ENCODE results near the gene MSRB1. TPM values are rescaled to one million over a fixed set of nuclear protein-coding genes. Genes with fewer than 3 reads are reported as not detected.

The MSRB1 gene
- total and polyA plus RNA-seq, 2 of the 8 experiments (the other 6 are each of a cell fraction or from before 2014, with no cell fraction given) = 28.2 to 51.4 TPM

GRCh38 chr16:1966460-1966859, 23.5 kb upstream of the MSRB1 start, which contains the start of gene RNF151:
Gene RNF151 (plus strand): TSS chr16:1966856. CDS start chr16:1966882, 26 bp downstream.
- Histone ChIP-seq H3K4me2 (ENCODE audit: insufficient read depth in 1 of 2, low read depth in 2 of 2, low read length in 2 of 2) (peak within 1 kb of the TSS; percentile 86 to 98), H3K23ac (ENCODE audit: insufficient read length) (no peak within 1 kb of the TSS), H3K18ac (ENCODE audit: extremely low read depth, low read length) (no peak within 1 kb of the TSS), H4K5ac (ENCODE audit: insufficient read length, low read depth, low read length) (no peak within 1 kb of the TSS), H3K23me2 (ENCODE audit: low read depth, low read length) (peaks cover 18% of the 10 kb centered on the region), H3K4ac (replicated peaks; ENCODE audit: insufficient read length, low read depth, low read length) (no peak within 1 kb of the TSS), H3K27ac (ENCODE audit: low read depth, low read length) (no peak within 1 kb of the TSS), H4K91ac (replicated peaks; ENCODE audit: insufficient read length, low read length) (no peak within 1 kb of the TSS), H2BK15ac (ENCODE audit: low read length) (no peak within 1 kb of the TSS), H3K79me1 (ENCODE audit: low read depth, low read length) (peaks cover 13% of the 10 kb centered on the region), H2AFZ (ENCODE audit: low read length) (no peak within 1 kb of the TSS), H4K8ac (ENCODE audit: extremely low read depth, insufficient read depth, low read length) (peak within 1 kb of the TSS; percentile 20; the same call in 1 of the 2 replicates), H4K20me1 (replicated peaks in 1 of 2; ENCODE audit: control insufficient read depth in 1 of 2, insufficient read depth in 2 of 2, low read length in 2 of 2) (peaks cover 12 to 15% of the 10 kb centered on the region in 2 experiments), H3K36me3 (ENCODE audit: control insufficient read depth in 2 of 4, insufficient read depth in 4 of 4, low read length in 3 of 4) (peaks cover 17 to 28% (median 24%) of the 10 kb centered on the region in 4 experiments), H3K9ac (replicated peaks in 1 of 4; ENCODE audit: extremely low read depth in 1 of 4, low read depth in 3 of 4, low read length in 3 of 4) (peak within 1 kb of the TSS in 3 of 4 experiments; percentile 73 to 97 (median 90); a peak in 3 of 7 replicates), H2BK5ac (ENCODE audit: low read depth, low read length) (no peak within 1 kb of the TSS), H2BK20ac (ENCODE audit: low read length) (no peak within 1 kb of the TSS), H3K27me3 (replicated peaks in 1 of 4; ENCODE audit: control insufficient read depth in 3 of 4, extremely low read depth in 1 of 4, insufficient read depth in 3 of 4, low read length in 3 of 4) (no peaks in the 10 kb centered on the region), H3K4me3 (ENCODE audit: extremely low read depth in 1 of 4, insufficient read depth in 2 of 4, low read depth in 3 of 4, low read length in 4 of 4) (peak within 1 kb of the TSS; percentile 98 to 99 (median 98)), H3K56ac (replicated peaks; ENCODE audit: insufficient read length, low read depth, low read length) (no peak within 1 kb of the TSS), H3K79me2 (ENCODE audit: control insufficient read depth in 1 of 2, insufficient read depth in 2 of 2, low read length in 2 of 2) (peaks cover 10 to 30% of the 10 kb centered on the region in 2 experiments), H2BK12ac (ENCODE audit: low read depth, low read length) (no peak within 1 kb of the TSS), H3K9me3 (ENCODE audit: insufficient read depth in 2 of 2, low read depth in 1 of 2, low read length in 1 of 2) (no peaks in the 10 kb centered on the region), H2AK5ac (ENCODE audit: low read depth, low read length) (no peak within 1 kb of the TSS), H2BK120ac (replicated peaks; ENCODE audit: low read depth, low read length) (no peak within 1 kb of the TSS), H3K4me1 (replicated peaks in 1 of 4; ENCODE audit: control insufficient read depth in 3 of 4, insufficient read depth in 4 of 4, low read length in 3 of 4) (peaks cover 0 to 16% (median 5%) of the 10 kb centered on the region in 4 experiments; a peak in 5 of 7 replicates), H3K14ac (ENCODE audit: insufficient read length) (no peak within 1 kb of the TSS)
- FAIRE-seq (no peak), DNase-seq (ENCODE audit: low read depth in 1 of 2, low spot score in 2 of 2) (no peak)
- no peak for TF ChIP-seq RAD21 (IDR thresholded peaks at IDR 0.05 in 1 of 2, conservative IDR thresholded peaks at IDR 0.05 in 1 of 2; ENCODE audit: low read depth in 2 of 2, low read length in 2 of 2)
- POLR2A ChIA-PET (ENCODE audit: partially characterized antibody) = interaction anchor here (0.7 to 19.8 kb wide), 18 partner anchors 8 to 818 kb away, joined by 3 to 736 read pairs (median 16); partner anchors contain the start of genes EME2, FAHD1, GFER and HAGH
- WGBS, 2 experiments (ENCODE audit: extremely low coverage in 1 of 2, insufficient coverage in 1 of 2, insufficient read length in 1 of 2, insufficient replicate concordance in 2 of 2, low coverage in 1 of 2, low lambda C conversion rate in 2 of 2, missing lambda C conversion rate in 1 of 2) = 92% methylated on average over 6 of the region's 6 CpGs; no CpG with 5 or more reads in 1 of the 2 experiments
- CTCF ChIA-PET (ENCODE audit: partially characterized antibody) = interaction anchor here (0.6 to 3.0 kb wide), 8 partner anchors 13 to 1899 kb away, joined by 3 to 9 read pairs (median 5); no protein-coding TSS in a partner anchor

All from H1 (cell line).